ENCODE results near the gene ARID3A.
A peak's percentile ranks its signal among the peaks of the same experiment; 100 is the strongest.
"Not testable (repeated sequence)": the region's sequence is repeated elsewhere in the genome, so short reads cannot be mapped to it uniquely, and the experiment has no call there.

ARID3A gene

GRCh38 chr19:888581-889385 lies 37.1 kb upstream of the ARID3A start:
- Histone ChIP-seq H3K4me3 (no peak overlapping the region), H3K9ac (ENCODE audit: insufficient read length) (no peak overlapping the region), H3K9me3 (ENCODE audit: low read depth, low read length) (no peaks in the 10 kb centered on the region), H3K27ac (no peak overlapping the region), H3K36me3 (ENCODE audit: insufficient read depth, low read length) (peaks cover 37% of the 10 kb centered on the region; the same call in 1 of the 2 replicates)
- TF ChIP-seq EZH2 (IDR thresholded peaks at IDR 0.05) (no peak), POLR2AphosphoS5 (IDR thresholded peaks at IDR 0.05; ENCODE audit: borderline replicate concordance, low read depth, low read length) (no peak), FOXP2 (optimal IDR thresholded peaks at IDR 0.05; ENCODE audit: control extremely low read depth, extremely low read length, insufficient read depth) (no peak)
- DNase-seq (ENCODE audit: low read depth, low spot score) = no peak

DNA sequence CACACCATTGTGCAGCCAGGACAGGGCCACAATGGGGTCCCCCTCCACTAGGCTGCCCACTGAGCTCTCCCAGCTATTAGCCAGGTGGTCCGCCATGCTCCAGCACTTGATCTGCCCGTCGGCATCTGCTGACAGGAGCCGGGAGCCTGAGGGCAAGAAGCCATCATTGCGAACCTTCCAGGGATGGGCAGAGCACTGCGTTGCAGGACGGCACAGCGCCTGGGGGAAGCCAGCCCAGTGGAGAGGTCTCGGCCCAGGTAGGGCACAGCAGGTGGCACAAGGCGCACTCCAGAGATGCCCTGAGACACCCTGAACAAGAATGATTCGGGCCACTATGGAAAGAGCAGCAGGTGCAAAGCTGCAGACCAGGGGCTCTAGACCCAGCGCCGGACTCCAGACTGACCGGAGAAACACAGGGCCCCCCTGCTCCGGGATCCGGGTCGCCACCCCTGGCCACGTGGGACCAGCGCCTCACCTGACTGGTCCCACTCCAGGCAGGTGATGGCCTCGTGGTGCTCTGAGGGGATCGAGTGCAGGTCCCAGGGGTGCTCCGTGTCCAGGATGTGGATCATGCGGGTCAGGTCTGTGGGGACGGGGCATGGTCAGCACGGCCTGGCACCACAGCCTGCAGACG lies 36.1 kb upstream of the ARID3A start:
- H3K9me3 ChIP-seq (ENCODE audit: low read depth, low read length) = no peaks in the 10 kb centered on the region
- no peak overlapping the region for H3K27ac ChIP-seq
- TF ChIP-seq EZH2 (IDR thresholded peaks at IDR 0.05) (no peak), POLR2AphosphoS5 (IDR thresholded peaks at IDR 0.05; ENCODE audit: borderline replicate concordance, low read depth, low read length) (no peak), FOXP2 (optimal IDR thresholded peaks at IDR 0.05; ENCODE audit: control extremely low read depth, extremely low read length, insufficient read depth) (no peak)
- DNase-seq (ENCODE audit: low read depth, low spot score) = no peak
- H3K4me3 ChIP-seq = no peak overlapping the region
- no peak overlapping the region for H3K9ac ChIP-seq (ENCODE audit: insufficient read length)
- H3K36me3 ChIP-seq (ENCODE audit: insufficient read depth, low read length) = peaks cover 37% of the 10 kb centered on the region; the same call in 1 of the 2 replicates

GRCh38 chr19:890831-891230 lies 35.0 kb upstream of the ARID3A start:
- Histone ChIP-seq H3K9ac (ENCODE audit: insufficient read length) (no peak overlapping the region), H3K4me3 (no peak overlapping the region), H3K36me3 (ENCODE audit: insufficient read depth, low read length) (peaks cover 32% of the 10 kb centered on the region; the same call in 1 of the 2 replicates), H3K9me3 (ENCODE audit: low read depth, low read length) (no peaks in the 10 kb centered on the region), H3K27ac (0 out of 2 replicates have a peak overlapping the region, but pooled peaks have one; percentile 25)
- no peak for TF ChIP-seq FOXP2 (optimal IDR thresholded peaks at IDR 0.05; ENCODE audit: control extremely low read depth, extremely low read length, insufficient read depth)
- TF ChIP-seq POLR2AphosphoS5 (IDR thresholded peaks at IDR 0.05; ENCODE audit: borderline replicate concordance, low read depth, low read length) = no peak
- no peak for DNase-seq (ENCODE audit: low read depth, low spot score)

GRCh38 chr19:891421-892200 lies 34.2 kb upstream of the ARID3A start:
- not testable (repeated sequence) for DNase-seq (ENCODE audit: low read depth, low spot score); H3K9me3 ChIP-seq (ENCODE audit: low read depth, low read length)
- H3K36me3 ChIP-seq (ENCODE audit: insufficient read depth, low read length) = peaks cover 25% of the 10 kb centered on the region; the same call in 1 of the 2 replicates
- H3K27ac ChIP-seq = 0 out of 2 replicates have a peak overlapping the region, but pooled peaks have one; percentile 99
- peak overlapping the region; percentile 98 for H3K9ac ChIP-seq (ENCODE audit: insufficient read length)
- H3K4me3 ChIP-seq = peak overlapping the region; percentile 97

DNA sequence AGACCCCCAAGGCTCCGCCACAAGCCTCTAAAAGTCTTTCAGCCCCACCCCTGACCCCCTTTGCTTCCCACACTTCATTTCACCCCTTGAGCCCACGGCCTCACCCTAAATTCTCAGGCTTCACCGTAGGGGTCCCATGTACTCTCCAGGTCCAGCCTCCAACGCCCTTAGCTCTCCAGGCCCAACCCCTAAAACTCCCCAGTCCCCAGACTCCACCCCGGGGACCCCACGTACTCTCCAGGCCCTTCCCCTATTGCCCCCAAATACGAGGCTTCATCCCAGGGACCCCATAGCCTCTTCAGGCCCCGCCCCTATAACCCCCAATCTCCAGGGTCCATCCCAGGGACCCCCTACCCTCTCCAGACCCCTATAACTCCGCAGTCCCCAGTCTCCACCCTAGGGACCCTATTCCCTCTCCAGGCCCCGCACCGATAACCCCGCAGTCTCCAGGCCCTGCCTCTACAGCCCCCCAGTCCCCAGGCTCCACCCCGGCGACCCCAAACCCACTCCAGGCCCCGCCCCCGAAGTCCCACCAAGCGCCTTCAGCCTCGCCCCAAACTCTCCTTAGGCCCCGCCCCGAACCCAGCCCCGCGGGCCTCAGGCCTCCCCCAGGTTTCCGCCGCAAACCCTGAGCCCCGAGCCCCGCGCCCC lies 33.5 kb upstream of the ARID3A start:
- peak overlapping the region; percentile 99 for H3K27ac ChIP-seq
- peak overlapping the region; percentile 98 for H3K9ac ChIP-seq (ENCODE audit: insufficient read length)
- DNase-seq (ENCODE audit: low read depth, low spot score) = no peak
- TF ChIP-seq POLR2AphosphoS5 (IDR thresholded peaks at IDR 0.05; ENCODE audit: borderline replicate concordance, low read depth, low read length) (no peak), EZH2 (IDR thresholded peaks at IDR 0.05) (no peak), FOXP2 (optimal IDR thresholded peaks at IDR 0.05; ENCODE audit: control extremely low read depth, extremely low read length, insufficient read depth) (no peak)
- H3K36me3 ChIP-seq (ENCODE audit: insufficient read depth, low read length) = peaks cover 17% of the 10 kb centered on the region; the same call in 1 of the 2 replicates
- H3K9me3 ChIP-seq (ENCODE audit: low read depth, low read length) = no peaks in the 10 kb centered on the region
- H3K4me3 ChIP-seq = peak overlapping the region; percentile 97

GRCh38 chr19:892894-893689 lies 32.7 kb upstream of the ARID3A start, which contains the start of the genes MED16 and RNU6-9:
Gene MED16 (minus strand): TSS chr19:893187. CDS start chr19:891131, 2,056 bp downstream.
Gene RNU6-9 (plus strand): TSS chr19:893484.
- no peaks in the 10 kb centered on the region for H3K9me3 ChIP-seq (ENCODE audit: low read depth, low read length)

GRCh38 chr19:896434-896833 lies 29.4 kb upstream of the ARID3A start:
- TF ChIP-seq EZH2 (IDR thresholded peaks at IDR 0.05) (no peak), POLR2AphosphoS5 (IDR thresholded peaks at IDR 0.05; ENCODE audit: borderline replicate concordance, low read depth, low read length) (no peak), FOXP2 (optimal IDR thresholded peaks at IDR 0.05; ENCODE audit: control extremely low read depth, extremely low read length, insufficient read depth) (no peak)
- Histone ChIP-seq H3K9ac (ENCODE audit: insufficient read length) (no peak overlapping the region), H3K36me3 (ENCODE audit: insufficient read depth, low read length) (no peaks in the 10 kb centered on the region; the same call in 1 of the 2 replicates)

More at GRCh38 chr19:892894-893689, 32.7 kb upstream of the ARID3A start, which contains the start of the genes MED16 and RNU6-9:
- H3K36me3 ChIP-seq (ENCODE audit: insufficient read depth, low read length) = peaks cover 17% of the 10 kb centered on the region; the same call in 1 of the 2 replicates
- DNase-seq (ENCODE audit: low read depth, low spot score) = peak; percentile 91
- H3K4me3 ChIP-seq = peak within 1 kb of the TSS; percentile 97
- peak within 1 kb of the TSS; percentile 98 for H3K9ac ChIP-seq (ENCODE audit: insufficient read length)
- TF ChIP-seq POLR2AphosphoS5 (IDR thresholded peaks at IDR 0.05; ENCODE audit: borderline replicate concordance, low read depth, low read length) (peak; percentile 80; the same call in 1 of the 2 replicates), FOXP2 (optimal IDR thresholded peaks at IDR 0.05; ENCODE audit: control extremely low read depth, extremely low read length, insufficient read depth) (no peak)
- H3K27ac ChIP-seq = peak within 1 kb of the TSS; percentile 99

More at GRCh38 chr19:896434-896833, 29.4 kb upstream of the ARID3A start:
- Histone ChIP-seq H3K4me3 (no peak overlapping the region), H3K27ac (no peak overlapping the region), H3K9me3 (ENCODE audit: low read depth, low read length) (no peaks in the 10 kb centered on the region)
- DNase-seq (ENCODE audit: low read depth, low spot score) = no peak

Measured in SK-N-MC (cell line).